ENCODE measurements around the gene SPOCK3.

DNA sequence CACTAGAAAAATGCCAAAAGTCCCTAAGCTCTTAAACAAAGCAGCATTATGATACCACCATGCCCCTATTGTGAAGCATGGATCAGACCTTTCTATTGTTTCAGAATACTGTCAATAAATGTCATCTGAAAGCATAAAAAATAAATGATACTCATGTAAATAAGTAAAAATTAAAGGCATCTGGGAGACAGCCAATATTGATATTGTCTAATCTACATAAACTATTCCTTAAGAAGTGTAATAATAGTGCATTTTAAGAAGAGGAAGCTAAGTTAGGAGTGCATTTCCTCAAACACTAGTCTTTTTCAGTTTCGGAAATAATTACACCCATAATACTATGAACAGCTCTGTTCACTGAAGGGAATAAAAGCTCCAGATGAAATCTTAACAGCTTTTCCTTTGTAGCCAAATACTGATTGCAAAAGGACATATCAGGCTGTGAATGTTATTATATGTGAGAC lies 181.6 kb downstream of the SPOCK3 start:
- TF ChIP-seq SPI1 (IDR thresholded peaks at IDR 0.05; ENCODE audit: low read depth, low read length): no peak
- TF ChIP-seq POLR2AphosphoS5 (IDR thresholded peaks at IDR 0.05; ENCODE audit: low read depth, low read length): no peak

Data from GM12891 (cell line).